ENCODE data around the gene CEACAM19.

DNA sequence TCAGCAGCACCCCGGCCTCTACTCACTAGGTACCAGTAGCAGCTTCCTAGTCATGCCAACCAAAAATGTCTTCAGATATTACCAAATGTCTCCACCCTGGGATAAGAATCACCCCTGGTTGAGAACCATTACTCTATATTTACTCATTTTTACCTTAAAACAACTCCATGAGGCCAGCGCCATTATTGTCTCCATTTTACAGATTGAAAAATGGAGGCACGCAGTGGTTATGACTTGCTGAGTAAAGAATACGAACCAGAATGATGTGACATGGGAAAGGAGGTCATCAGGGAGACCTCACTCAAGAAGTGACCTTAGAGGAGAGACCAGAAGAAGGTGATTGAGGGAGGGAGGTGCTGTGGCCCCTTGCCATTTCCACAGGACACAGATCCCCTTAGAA is 2.2 kb downstream of the CEACAM19 start:
- TF ChIP-seq, protein P1, sequence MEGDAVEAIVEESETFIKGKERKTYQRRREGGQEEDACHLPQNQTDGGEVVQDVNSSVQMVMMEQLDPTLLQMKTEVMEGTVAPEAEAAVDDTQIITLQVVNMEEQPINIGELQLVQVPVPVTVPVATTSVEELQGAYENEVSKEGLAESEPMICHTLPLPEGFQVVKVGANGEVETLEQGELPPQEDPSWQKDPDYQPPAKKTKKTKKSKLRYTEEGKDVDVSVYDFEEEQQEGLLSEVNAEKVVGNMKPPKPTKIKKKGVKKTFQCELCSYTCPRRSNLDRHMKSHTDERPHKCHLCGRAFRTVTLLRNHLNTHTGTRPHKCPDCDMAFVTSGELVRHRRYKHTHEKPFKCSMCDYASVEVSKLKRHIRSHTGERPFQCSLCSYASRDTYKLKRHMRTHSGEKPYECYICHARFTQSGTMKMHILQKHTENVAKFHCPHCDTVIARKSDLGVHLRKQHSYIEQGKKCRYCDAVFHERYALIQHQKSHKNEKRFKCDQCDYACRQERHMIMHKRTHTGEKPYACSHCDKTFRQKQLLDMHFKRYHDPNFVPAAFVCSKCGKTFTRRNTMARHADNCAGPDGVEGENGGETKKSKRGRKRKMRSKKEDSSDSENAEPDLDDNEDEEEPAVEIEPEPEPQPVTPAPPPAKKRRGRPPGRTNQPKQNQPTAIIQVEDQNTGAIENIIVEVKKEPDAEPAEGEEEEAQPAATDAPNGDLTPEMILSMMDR (conservative IDR thresholded peaks at IDR 0.05 in 1 of 2, IDR thresholded peaks at IDR 0.05 in 1 of 2; ENCODE audit: low read depth in 1 of 2, low read length in 2 of 2) = no peak
- TF ChIP-seq EZH2 (IDR thresholded peaks at IDR 0.05; ENCODE audit: low read length, missing control alignments) = no peak
